K562 (cell line): ENCODE results near the gene PTPRE. TPM values are rescaled to one million over a fixed set of nuclear protein-coding genes. Genes with fewer than 3 reads are reported as not detected.

Source experiments
- ATAC-seq: fragments of 200-7000 bp; cut with Tn5 transposase; 3 replicates; pipeline ENCODE4 v1.9.1; 2020; ENCODE audit warnings: moderate library complexity
- BruUV-seq: library from RNA; stranded (reverse); fragments of 400-500 nt; replicated peaks from 2 replicates; lab custom pipeline; 2021; lab: Mats Ljungman, UMichigan
- CTCF ChIA-PET: fragments of 300-600 bp; formaldehyde crosslinking; extraction: SDS; loops from one replicate; lab custom pipeline; 2021; ENCODE audit warnings: low intra/inter-chr PET ratio; lab: Yijun Ruan, JAX
- POLR2A ChIA-PET: fragments of 300-600, 350-650 bp; sonication (Branson Sonifier 250); formaldehyde crosslinking; extraction: SDS; loops from one replicate; lab custom pipeline; 2021; ENCODE audit warnings: antibody characterized with exemption, inconsistent platforms; lab: Yijun Ruan, JAX
- DNase-seq, 4 experiments: peaks; one replicate each; pipeline versions ENCODE4 v3.0.0 to v3.0.0-alpha.2; 2011 to 2018; ENCODE audit warnings: low spot score in 3 of 4, mixed read lengths in 3 of 4; ENCODE audit errors: extremely low read depth in 1 of 4
- FAIRE-seq: peaks from 2 replicates; lab custom pipeline; 2011; peaks lifted over from hg19 to GRCh38; lab: Jason Lieb, UNC
- H2AFZ ChIP-seq: 2 replicates; pipeline ENCODE4 v1.6.0; 2011; ENCODE audit warnings: low read depth, low read length, control low read depth, inconsistent platforms
- H3K27ac ChIP-seq: fragments of 200-600 bp; 3 replicates; pipeline ENCODE4 v1.8.0; 2011; ENCODE audit warnings: low read depth, mild to moderate bottlenecking, control low read depth, inconsistent platforms, low read length, moderate library complexity, mixed read lengths; ENCODE audit errors: extremely low read depth
- H3K27me3 ChIP-seq, 2 experiments: fragments of 300-600 bp in 1 of 2; 2 replicates in 1 of 2; 3 replicates in 1 of 2; pipeline versions ENCODE4 v1.6.0 to v1.8.0; 2011; ENCODE audit warnings: inconsistent platforms in 2 of 2, low read length in 2 of 2, mild to moderate bottlenecking in 1 of 2, mixed read lengths in 1 of 2, moderate library complexity in 1 of 2; ENCODE audit not compliant: control insufficient read depth in 2 of 2, insufficient read depth in 2 of 2
- H3K36me3 ChIP-seq: fragments of 300-600 bp; 3 replicates; pipeline ENCODE4 v1.8.0; 2011; ENCODE audit warnings: mild to moderate bottlenecking, low read length, inconsistent platforms; ENCODE audit not compliant: control insufficient read depth, insufficient read depth
- H3K4me1 ChIP-seq, 2 experiments: fragments of 200-600 bp in 1 of 2; replicated peaks in 1 of 2; 2 replicates in 1 of 2; 3 replicates in 1 of 2; pipeline versions ENCODE4 v1.5.1 to v1.8.0; 2011; ENCODE audit warnings: inconsistent platforms in 2 of 2, low read length in 2 of 2, mild to moderate bottlenecking in 1 of 2, mixed read lengths in 1 of 2, moderate library complexity in 1 of 2; ENCODE audit not compliant: control insufficient read depth in 2 of 2, insufficient read depth in 2 of 2
- H3K4me2 ChIP-seq: 2 replicates; pipeline ENCODE4 v1.6.1; 2011; ENCODE audit warnings: low read length, control low read depth, inconsistent platforms, mixed read lengths; ENCODE audit not compliant: insufficient read depth
- H3K4me3 ChIP-seq: fragments of 200-600 bp; sonication (generic), shearing (Covaris generic); 2 replicates; pipeline ENCODE4 v1.5.1; 2016; ENCODE audit warnings: control low read depth, inconsistent platforms
- H3K79me2 ChIP-seq: fragments of 200-600 bp; 3 replicates; pipeline ENCODE4 v1.8.0; 2011; ENCODE audit warnings: low read length, inconsistent platforms; ENCODE audit not compliant: control insufficient read depth, insufficient read depth
- H3K9ac ChIP-seq, 2 experiments: 2 replicates each; pipeline versions ENCODE4 v1.6.0 to v1.6.1; 2011; ENCODE audit warnings: low read depth in 2 of 2, low read length in 2 of 2, control low read depth in 1 of 2, inconsistent platforms in 1 of 2, mild to moderate bottlenecking in 1 of 2, mixed read lengths in 1 of 2; ENCODE audit not compliant: insufficient read depth in 1 of 2
- H3K9me1 ChIP-seq: one replicate; pipeline ENCODE4 v1.6.0; 2011; ENCODE audit warnings: inconsistent platforms, mild to moderate bottlenecking, low read length, moderate library complexity; ENCODE audit not compliant: control insufficient read depth, insufficient read depth
- H3K9me3 ChIP-seq: replicated peaks from 2 replicates; pipeline ENCODE4 v1.5.1; 2011; ENCODE audit warnings: low read depth, low read length, inconsistent platforms; ENCODE audit not compliant: control insufficient read depth, insufficient read depth
- H4K20me1 ChIP-seq: replicated peaks from 2 replicates; pipeline ENCODE4 v1.6.1; 2011; ENCODE audit warnings: low read length, inconsistent platforms, mixed read lengths; ENCODE audit not compliant: control insufficient read depth, insufficient read depth
- NFIC ChIP-seq: fragments of 450-650 bp; IDR thresholded peaks from 2 replicates; pipeline ENCODE4 v1.6.1; 2017; ENCODE audit warnings: mild to moderate bottlenecking, inconsistent platforms
- WGBS: fragments of 100-300 bp; shearing (Covaris generic); methylation state at CpG from one replicate; pipeline ENCODE4 v1.1.6; 2016; ENCODE audit warnings: low coverage, mixed read lengths; ENCODE audit not compliant: insufficient coverage; ENCODE audit errors: missing lambda C conversion rate; 5-methylcytosine and 5-hydroxymethylcytosine counted together
- in situ Hi-C: fragments of 300-500 bp; cut with MboI; formaldehyde crosslinking; loops from 4 replicates; pipeline ENCODE4 v1.15.0; 2018; ENCODE audit warnings: inconsistent platforms, mixed read lengths
- intact Hi-C: fragments of 100-400 bp; cut with micrococcal nuclease; formaldehyde crosslinking; loops from 2 replicates; pipeline ENCODE4 v1.14.2; 2022
- polyA plus RNA-seq, 8 experiments: library from polyadenylated mRNA; depleted of rRNA in 4 of 8; stranded (reverse) in 5 of 8; unstranded in 3 of 8; fragments of >200 nt; fragmentation: Nextera tagmentation in 2 of 8; fragmentation: Illumina TruSeq in 1 of 8; extraction: Ambion mirVana in 2 of 8; extraction: Trizol in 1 of 8; gene quantifications; 2 replicates each; pipeline versions ENCODE4 v1.2.1 to v1.2.3, GENCODE V29; 2011 to 2014; ENCODE audit warnings: inconsistent platforms in 1 of 8, missing spikeins in 1 of 8
- total RNA-seq, 7 experiments: library from RNA; depleted of rRNA in 6 of 7; stranded (reverse); fragments of >200 nt in 6 of 7; fragmentation: Illumina TruSeq in 2 of 7; extraction: Trizol in 2 of 7; gene quantifications; 2 replicates each; pipeline versions ENCODE4 v1.2.1 to v1.2.3, GENCODE V29; 2011 to 2021; ENCODE audit warnings: low replicate concordance in 1 of 7
- TF ChIP-seq, protein P1 (sequence below): sonication (generic); formaldehyde crosslinking; IDR thresholded peaks from 2 replicates; pipeline ENCODE4 v1.8.1; 2022; ENCODE audit warnings: missing genetic modification reagents
- TF ChIP-seq, protein P2 (sequence below): sonication (generic); formaldehyde crosslinking; IDR thresholded peaks from 2 replicates; pipeline ENCODE4 v1.8.0; 2022; ENCODE audit warnings: mild to moderate bottlenecking, missing genetic modification reagents, borderline replicate concordance
- TF ChIP-seq, protein P3 (sequence below): fragments of 250-450 bp; sonication (Bioruptor Pico); IDR thresholded peaks from 2 replicates; pipeline ENCODE4 v1.5.0; 2020; ENCODE audit warnings: mild to moderate bottlenecking

PTPRE gene
- total and polyA plus RNA-seq, 9 of the 15 experiments (the other 6 are each of a cell fraction or from before 2014, with no cell fraction given) = 0.01 to 0.13 (median 0.04) TPM; not detected in 4

DNA sequence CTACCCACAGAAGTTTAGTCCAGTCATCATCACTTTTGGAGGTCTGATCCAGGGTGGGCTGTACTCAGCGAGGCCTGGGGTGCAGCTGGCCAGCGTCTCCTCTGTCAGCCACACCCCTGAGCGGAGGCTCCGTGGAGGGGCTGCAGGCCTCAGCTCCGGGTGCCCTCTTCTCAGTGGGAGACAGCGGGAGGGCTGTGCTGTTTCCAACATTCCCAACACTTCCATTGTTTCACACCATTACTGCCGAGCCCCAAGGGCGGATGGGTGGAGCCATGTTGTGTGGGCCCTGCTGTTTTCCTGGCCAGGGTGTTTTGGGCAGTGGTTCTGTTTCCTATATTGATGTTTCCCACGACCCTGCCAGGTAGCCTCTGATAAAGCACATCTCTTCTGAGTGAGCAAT is 124.3 kb downstream of the PTPRE start:
- Histone ChIP-seq H3K9me1 (peaks cover 2% of the 10 kb centered on the region), H3K9ac (no peak overlapping the region), H3K79me2 (no peaks in the 10 kb centered on the region), H3K27me3 (peaks cover 0 to 30% of the 10 kb centered on the region in 2 experiments; a peak in 2 of 5 replicates), H3K4me3 (no peak overlapping the region), H3K36me3 (no peaks in the 10 kb centered on the region), H3K4me1 (no peaks in the 10 kb centered on the region), H2AFZ (no peak overlapping the region), H4K20me1 (no peaks in the 10 kb centered on the region; the same call in 1 of the 2 replicates), H3K4me2 (no peak overlapping the region), H3K27ac (no peak overlapping the region), H3K9me3 (no peaks in the 10 kb centered on the region)
- BruUV-seq = no TSS peak
- 0% methylated on average over 8 of the region's 9 CpGs for WGBS
- ATAC-seq (no peak), DNase-seq (no peak), FAIRE-seq (no peak)
- in situ Hi-C loops = no loop called here
- intact Hi-C loops = no loop called here
- ChIA-PET POLR2A (no interaction called here), CTCF (no interaction called here)
- TF ChIP-seq, protein P1, sequence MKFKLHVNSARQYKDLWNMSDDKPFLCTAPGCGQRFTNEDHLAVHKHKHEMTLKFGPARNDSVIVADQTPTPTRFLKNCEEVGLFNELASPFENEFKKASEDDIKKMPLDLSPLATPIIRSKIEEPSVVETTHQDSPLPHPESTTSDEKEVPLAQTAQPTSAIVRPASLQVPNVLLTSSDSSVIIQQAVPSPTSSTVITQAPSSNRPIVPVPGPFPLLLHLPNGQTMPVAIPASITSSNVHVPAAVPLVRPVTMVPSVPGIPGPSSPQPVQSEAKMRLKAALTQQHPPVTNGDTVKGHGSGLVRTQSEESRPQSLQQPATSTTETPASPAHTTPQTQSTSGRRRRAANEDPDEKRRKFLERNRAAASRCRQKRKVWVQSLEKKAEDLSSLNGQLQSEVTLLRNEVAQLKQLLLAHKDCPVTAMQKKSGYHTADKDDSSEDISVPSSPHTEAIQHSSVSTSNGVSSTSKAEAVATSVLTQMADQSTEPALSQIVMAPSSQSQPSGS = no peak
- TF ChIP-seq NFIC = no peak
- TF ChIP-seq, protein P2, sequence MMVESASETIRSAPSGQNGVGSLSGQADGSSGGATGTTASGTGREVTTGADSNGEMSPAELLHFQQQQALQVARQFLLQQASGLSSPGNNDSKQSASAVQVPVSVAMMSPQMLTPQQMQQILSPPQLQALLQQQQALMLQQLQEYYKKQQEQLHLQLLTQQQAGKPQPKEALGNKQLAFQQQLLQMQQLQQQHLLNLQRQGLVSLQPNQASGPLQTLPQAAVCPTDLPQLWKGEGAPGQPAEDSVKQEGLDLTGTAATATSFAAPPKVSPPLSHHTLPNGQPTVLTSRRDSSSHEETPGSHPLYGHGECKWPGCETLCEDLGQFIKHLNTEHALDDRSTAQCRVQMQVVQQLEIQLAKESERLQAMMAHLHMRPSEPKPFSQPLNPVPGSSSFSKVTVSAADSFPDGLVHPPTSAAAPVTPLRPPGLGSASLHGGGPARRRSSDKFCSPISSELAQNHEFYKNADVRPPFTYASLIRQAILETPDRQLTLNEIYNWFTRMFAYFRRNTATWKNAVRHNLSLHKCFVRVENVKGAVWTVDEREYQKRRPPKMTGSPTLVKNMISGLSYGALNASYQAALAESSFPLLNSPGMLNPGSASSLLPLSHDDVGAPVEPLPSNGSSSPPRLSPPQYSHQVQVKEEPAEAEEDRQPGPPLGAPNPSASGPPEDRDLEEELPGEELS (CRISPR knock-in tag) = no peak
- TF ChIP-seq, protein P3, sequence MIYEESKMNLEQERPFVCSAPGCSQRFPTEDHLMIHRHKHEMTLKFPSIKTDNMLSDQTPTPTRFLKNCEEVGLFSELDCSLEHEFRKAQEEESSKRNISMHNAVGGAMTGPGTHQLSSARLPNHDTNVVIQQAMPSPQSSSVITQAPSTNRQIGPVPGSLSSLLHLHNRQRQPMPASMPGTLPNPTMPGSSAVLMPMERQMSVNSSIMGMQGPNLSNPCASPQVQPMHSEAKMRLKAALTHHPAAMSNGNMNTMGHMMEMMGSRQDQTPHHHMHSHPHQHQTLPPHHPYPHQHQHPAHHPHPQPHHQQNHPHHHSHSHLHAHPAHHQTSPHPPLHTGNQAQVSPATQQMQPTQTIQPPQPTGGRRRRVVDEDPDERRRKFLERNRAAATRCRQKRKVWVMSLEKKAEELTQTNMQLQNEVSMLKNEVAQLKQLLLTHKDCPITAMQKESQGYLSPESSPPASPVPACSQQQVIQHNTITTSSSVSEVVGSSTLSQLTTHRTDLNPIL (CRISPR knock-in tag) = no peak
